PC-9 (cell line): ENCODE results near the gene JMJD8.

ENCODE experiments used
- CTCF ChIP-seq: fragments of 200-600 bp; sonication (generic); conservative IDR thresholded peaks from 2 replicates; pipeline ENCODE4 v1.6.1; 2017; ENCODE audit warnings: mixed run types, antibody characterized with exemption, mild to moderate bottlenecking, moderate library complexity
- EZH2 ChIP-seq: fragments of 200-600 bp; sonication (generic); IDR thresholded peaks from 2 replicates; pipeline ENCODE4 v1.8.0; 2017; ENCODE audit warnings: antibody characterized with exemption, low read depth

GRCh38 chr16:678858-679813, 5.0 kb downstream of the JMJD8 start:
- no peak for TF ChIP-seq CTCF
- no peak for TF ChIP-seq EZH2
